H1 (cell line): ENCODE data around the gene TPRKB. TPM values are rescaled to one million over a fixed set of nuclear protein-coding genes. Genes with fewer than 3 reads are reported as not detected.

Source experiments
- CTCF ChIA-PET: fragments of 300-600 bp; sonication (Branson Sonifier 250); formaldehyde crosslinking; loops from one replicate; lab custom pipeline; 2021; ENCODE audit not compliant: partially characterized antibody; lab: Charles Lee
- POLR2A ChIA-PET: fragments of 300-600 bp; sonication (Branson Sonifier 250); formaldehyde crosslinking; loops from one replicate; lab custom pipeline; 2021; ENCODE audit warnings: inconsistent platforms; ENCODE audit not compliant: partially characterized antibody; lab: Charles Lee
- DNase-seq, 2 experiments: peaks; one replicate each; pipeline versions ENCODE4 v3.0.0 to v3.0.0-alpha.2; 2010 to 2022; ENCODE audit warnings: low spot score in 2 of 2, low read depth in 1 of 2, mixed read lengths in 1 of 2
- FAIRE-seq: peaks from 2 replicates; lab custom pipeline; 2011; peaks lifted over from hg19 to GRCh38; lab: Jason Lieb, UNC
- H2AFZ ChIP-seq: 2 replicates; pipeline ENCODE4 v1.8.1; 2012; ENCODE audit warnings: low read length, inconsistent platforms
- H2AK5ac ChIP-seq: 2 replicates; pipeline ENCODE4 v1.6.1; 2013; ENCODE audit warnings: low read depth, low read length
- H2BK120ac ChIP-seq: replicated peaks from 2 replicates; pipeline ENCODE3; 2013; ENCODE audit warnings: low read depth, low read length, inconsistent platforms
- H2BK12ac ChIP-seq: 2 replicates; pipeline ENCODE4 v1.6.1; 2013; ENCODE audit warnings: low read depth, low read length
- H2BK15ac ChIP-seq: 2 replicates; pipeline ENCODE4 v1.6.1; 2013; ENCODE audit warnings: low read length
- H2BK20ac ChIP-seq: 2 replicates; pipeline ENCODE4 v1.6.1; 2013; ENCODE audit warnings: low read length
- H2BK5ac ChIP-seq: 2 replicates; pipeline ENCODE4 v1.6.1; 2013; ENCODE audit warnings: low read depth, low read length
- H3K14ac ChIP-seq: 2 replicates; pipeline ENCODE4 v1.6.1; 2013; ENCODE audit warnings: inconsistent platforms; ENCODE audit not compliant: insufficient read length
- H3K18ac ChIP-seq: 2 replicates; pipeline ENCODE4 v1.6.1; 2013; ENCODE audit warnings: low read length; ENCODE audit errors: extremely low read depth
- H3K23ac ChIP-seq: 2 replicates; pipeline ENCODE4 v1.6.1; 2013; ENCODE audit warnings: inconsistent platforms; ENCODE audit not compliant: insufficient read length
- H3K23me2 ChIP-seq: 2 replicates; pipeline ENCODE4 v1.6.1; 2013; ENCODE audit warnings: low read depth, low read length
- H3K27ac ChIP-seq: 2 replicates; pipeline ENCODE4 v1.6.1; 2011; ENCODE audit warnings: low read depth, low read length, inconsistent platforms
- H3K27me3 ChIP-seq, 4 experiments: replicated peaks in 1 of 4; 1 replicate in 1 of 4; 2 replicates in 3 of 4; pipeline versions ENCODE4 v1.6.1 to v1.8.1; 2011 to 2013; ENCODE audit warnings: low read length in 3 of 4, mild to moderate bottlenecking in 3 of 4, inconsistent platforms in 2 of 4, mixed read lengths in 2 of 4, moderate library complexity in 1 of 4; ENCODE audit not compliant: control insufficient read depth in 3 of 4, insufficient read depth in 3 of 4; ENCODE audit errors: extremely low read depth in 1 of 4
- H3K36me3 ChIP-seq, 4 experiments: 2 replicates each; pipeline versions ENCODE4 v1.6.1 to v1.8.1; 2011 to 2013; ENCODE audit warnings: mild to moderate bottlenecking in 4 of 4, low read length in 3 of 4, moderate library complexity in 2 of 4, control low read depth in 1 of 4, inconsistent platforms in 1 of 4; ENCODE audit not compliant: insufficient read depth in 4 of 4, control insufficient read depth in 2 of 4
- H3K4ac ChIP-seq: replicated peaks from 2 replicates; pipeline ENCODE3; 2013; ENCODE audit warnings: low read length, low read depth, mixed read lengths, inconsistent platforms; ENCODE audit not compliant: insufficient read length
- H3K4me1 ChIP-seq, 4 experiments: replicated peaks in 1 of 4; 1 replicate in 1 of 4; 2 replicates in 3 of 4; pipeline versions ENCODE4 v1.6.1 to v1.8.1; 2011 to 2013; ENCODE audit warnings: low read length in 3 of 4, inconsistent platforms in 2 of 4, mixed read lengths in 1 of 4; ENCODE audit not compliant: insufficient read depth in 4 of 4, control insufficient read depth in 3 of 4
- H3K4me2 ChIP-seq, 2 experiments: 2 replicates each; pipeline versions ENCODE4 v1.6.1 to v1.8.1; 2011 to 2013; ENCODE audit warnings: low read depth in 2 of 2, low read length in 2 of 2, control low read depth in 1 of 2, inconsistent platforms in 1 of 2, mild to moderate bottlenecking in 1 of 2; ENCODE audit not compliant: insufficient read depth in 1 of 2
- H3K4me3 ChIP-seq, 4 experiments: fragments of 200-600, 300-600 bp in 1 of 4; sonication (generic), shearing (Covaris generic), sonication (Bioruptor Twin) in 1 of 4; 2 replicates each; pipeline versions ENCODE4 v1.5.1 to v1.8.1; 2011 to 2016; ENCODE audit warnings: low read length in 4 of 4, low read depth in 3 of 4, control low read depth in 2 of 4, inconsistent platforms in 2 of 4, mild to moderate bottlenecking in 2 of 4, mixed read lengths in 1 of 4, moderate library complexity in 1 of 4; ENCODE audit not compliant: insufficient read depth in 2 of 4; ENCODE audit errors: extremely low read depth in 1 of 4
- H3K56ac ChIP-seq: replicated peaks from 2 replicates; pipeline ENCODE3; 2013; ENCODE audit warnings: low read depth, mild to moderate bottlenecking, mixed read lengths, low read length, inconsistent platforms; ENCODE audit not compliant: insufficient read length
- H3K79me1 ChIP-seq: 2 replicates; pipeline ENCODE4 v1.6.1; 2013; ENCODE audit warnings: low read depth, low read length, control low read depth
- H3K79me2 ChIP-seq, 2 experiments: 2 replicates each; pipeline versions ENCODE4 v1.6.1 to v1.8.1; 2012 to 2013; ENCODE audit warnings: low read length in 2 of 2, mild to moderate bottlenecking in 2 of 2, inconsistent platforms in 1 of 2; ENCODE audit not compliant: insufficient read depth in 2 of 2, control insufficient read depth in 1 of 2
- H3K9ac ChIP-seq, 4 experiments: replicated peaks in 1 of 4; 1 replicate in 1 of 4; 2 replicates in 3 of 4; pipeline versions ENCODE4 v1.6.1 to v1.8.1; 2011 to 2013; ENCODE audit warnings: low read depth in 3 of 4, low read length in 3 of 4, control low read depth in 2 of 4, mild to moderate bottlenecking in 2 of 4, moderate library complexity in 2 of 4, inconsistent platforms in 1 of 4; ENCODE audit errors: extremely low read depth in 1 of 4
- H3K9me3 ChIP-seq, 2 experiments: 2 replicates each; pipeline versions ENCODE4 v1.6.1 to v1.8.1; 2012 to 2013; ENCODE audit warnings: mild to moderate bottlenecking in 2 of 2, moderate library complexity in 2 of 2, control low read depth in 1 of 2, inconsistent platforms in 1 of 2, low read depth in 1 of 2, low read length in 1 of 2, mixed read lengths in 1 of 2; ENCODE audit not compliant: insufficient read depth in 2 of 2
- H4K20me1 ChIP-seq, 2 experiments: replicated peaks in 1 of 2; 2 replicates each; pipeline versions ENCODE3 to v1.8.1; 2011 to 2013; ENCODE audit warnings: inconsistent platforms in 2 of 2, low read length in 2 of 2, mild to moderate bottlenecking in 1 of 2; ENCODE audit not compliant: insufficient read depth in 2 of 2, control insufficient read depth in 1 of 2
- H4K5ac ChIP-seq: 2 replicates; pipeline ENCODE4 v1.6.1; 2013; ENCODE audit warnings: low read length, low read depth, mixed read lengths, inconsistent platforms; ENCODE audit not compliant: insufficient read length
- H4K8ac ChIP-seq: 2 replicates; pipeline ENCODE4 v1.8.0; 2013; ENCODE audit warnings: mild to moderate bottlenecking, moderate library complexity, low read length, inconsistent platforms; ENCODE audit not compliant: insufficient read depth; ENCODE audit errors: extremely low read depth
- H4K91ac ChIP-seq: replicated peaks from 2 replicates; pipeline ENCODE3; 2013; ENCODE audit warnings: low read length, mixed read lengths, inconsistent platforms; ENCODE audit not compliant: insufficient read length
- POLR2AphosphoS5 ChIP-seq: IDR thresholded peaks from 2 replicates; pipeline ENCODE4 v1.6.1; 2011; ENCODE audit warnings: low read depth, low read length
- RNF2 ChIP-seq: fragments of 200-900, 300-1000 bp; sonication (generic); IDR thresholded peaks from 2 replicates; pipeline ENCODE4 v1.7.1; 2016; ENCODE audit warnings: borderline replicate concordance, low read depth, mild to moderate bottlenecking, antibody characterized with exemption, low read length; ENCODE audit not compliant: poor library complexity, severe bottlenecking; ENCODE audit errors: missing control alignments
- WGBS, 2 experiments: shearing (Covaris generic) in 1 of 2; methylation state at CpG; one replicate each; pipeline versions ENCODE4 v1.1.6 to v1.1.7; 2013 to 2015; ENCODE audit warnings: low lambda C conversion rate in 2 of 2, mixed read lengths in 2 of 2, inconsistent platforms in 1 of 2, low coverage in 1 of 2, missing lambda C conversion rate in 1 of 2; ENCODE audit not compliant: insufficient replicate concordance in 2 of 2, insufficient coverage in 1 of 2, insufficient read length in 1 of 2; ENCODE audit errors: extremely low coverage in 1 of 2, missing lambda C conversion rate in 1 of 2; 5-methylcytosine and 5-hydroxymethylcytosine counted together
- polyA plus RNA-seq, 7 experiments: library from polyadenylated mRNA; depleted of rRNA in 3 of 7; stranded (reverse) in 5 of 7; unstranded in 2 of 7; fragments of >200 nt in 5 of 7; fragments of 200-250 nt in 2 of 7; gene quantifications; 1 replicate in 5 of 7; 2 replicates in 1 of 7; 4 replicates in 1 of 7; pipeline versions ENCODE4 v1.2.1 to v1.2.3, GENCODE V29; 2011 to 2013; ENCODE audit warnings: missing spikeins in 2 of 7, mixed read lengths in 2 of 7
- total RNA-seq: library from RNA; stranded (reverse); fragmentation: NEBNext Ultra II Directional; extraction: Animal tissue kit (Norgen Biotek cat#: 25700); gene quantifications from 2 replicates; pipeline ENCODE4 v1.2.1, GENCODE V29; 2021

Gene TPRKB
- total and polyA plus RNA-seq, 2 of the 8 experiments (the other 6 are each of a cell fraction or from before 2014, with no cell fraction given): 40.3 to 41.6 TPM

- 91% methylated on average over 2 of the region's 2 CpGs; no CpG with 5 or more reads in 1 of the 2 experiments for WGBS, 2 experiments
Measured at GRCh38 chr2:73759904-73760303, 22.8 kb upstream of the TPRKB start.

More at GRCh38 chr2:73759904-73760303, 22.8 kb upstream of the TPRKB start:
- ChIA-PET POLR2A (interaction anchor here (1.0 kb wide), 1 partner anchor 13 kb away, joined by 4 read pairs; no protein-coding TSS in a partner anchor), CTCF (interaction anchor here (0.8 kb wide), 1 partner anchor 14 kb away, joined by 3 read pairs; no protein-coding TSS in a partner anchor)
- Histone ChIP-seq H3K23ac (no peak overlapping the region), H2BK5ac (no peak overlapping the region), H3K9me3 (peaks cover 5 to 7% of the 10 kb centered on the region in 2 experiments), H3K4ac (no peak overlapping the region), H3K79me1 (no peaks in the 10 kb centered on the region), H3K18ac (no peak overlapping the region), H3K9ac (no peak overlapping the region), H3K4me2 (no peak overlapping the region)
- no peak for DNase-seq
- TF ChIP-seq RNF2 (no peak), POLR2AphosphoS5 (no peak)
- TF ChIP-seq, all 59 proteins: peak for 0
- H2BK12ac ChIP-seq: no peak overlapping the region
- no peaks in the 10 kb centered on the region for H3K4me1 ChIP-seq
- no peaks in the 10 kb centered on the region for H3K23me2 ChIP-seq
- H2BK120ac ChIP-seq: no peak overlapping the region
- H4K8ac ChIP-seq: no peak overlapping the region
- peaks cover 2 to 30% (median 19%) of the 10 kb centered on the region in 4 experiments for H3K36me3 ChIP-seq
- no peaks in the 10 kb centered on the region for H3K27me3 ChIP-seq
- H2AFZ ChIP-seq: no peak overlapping the region
- no peak for FAIRE-seq
- H2AK5ac ChIP-seq: no peak overlapping the region
- H3K79me2 ChIP-seq: no peaks in the 10 kb centered on the region
- no peak overlapping the region for H2BK15ac ChIP-seq
- no peak overlapping the region for H4K5ac ChIP-seq
- H4K91ac ChIP-seq: no peak overlapping the region
- H4K20me1 ChIP-seq: no peaks in the 10 kb centered on the region
- H3K27ac ChIP-seq: no peak overlapping the region
- H2BK20ac ChIP-seq: no peak overlapping the region
- no peak overlapping the region for H3K4me3 ChIP-seq
- H3K56ac ChIP-seq: no peak overlapping the region
- no peak overlapping the region for H3K14ac ChIP-seq
